ENCODE measurements around the gene RABL2A.
"Not testable (repeated sequence)": the region's sequence is repeated elsewhere in the genome, so short reads cannot be mapped to it uniquely, and the experiment has no call there.

DNA sequence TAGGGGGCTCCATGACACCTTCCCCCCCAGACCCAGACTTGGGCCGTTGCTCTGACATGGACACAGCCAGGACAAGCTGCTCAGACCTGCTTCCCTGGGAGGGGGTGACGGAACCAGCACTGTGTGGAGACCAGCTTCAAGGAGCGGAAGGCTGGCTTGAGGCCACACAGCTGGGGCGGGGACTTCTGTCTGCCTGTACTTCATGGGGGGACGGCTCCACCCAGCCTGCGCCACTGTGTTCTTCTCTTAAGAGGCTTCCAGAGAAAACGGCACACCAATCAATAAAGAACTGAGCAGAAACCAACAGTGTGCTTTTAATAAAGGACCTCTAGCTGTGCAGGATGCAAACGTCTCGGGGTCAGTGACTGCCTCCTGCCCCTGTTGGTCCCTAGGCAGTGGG, 28.3 kb upstream of the RABL2A start:
- not testable (repeated sequence) for TF ChIP-seq JUNB (IDR thresholded peaks at IDR 0.05); NFE2L2 (conservative IDR thresholded peaks at IDR 0.05; ENCODE audit: low read length); CHD2 (IDR thresholded peaks at IDR 0.05; ENCODE audit: low read length, partially characterized antibody)
- TF ChIP-seq, protein P1, sequence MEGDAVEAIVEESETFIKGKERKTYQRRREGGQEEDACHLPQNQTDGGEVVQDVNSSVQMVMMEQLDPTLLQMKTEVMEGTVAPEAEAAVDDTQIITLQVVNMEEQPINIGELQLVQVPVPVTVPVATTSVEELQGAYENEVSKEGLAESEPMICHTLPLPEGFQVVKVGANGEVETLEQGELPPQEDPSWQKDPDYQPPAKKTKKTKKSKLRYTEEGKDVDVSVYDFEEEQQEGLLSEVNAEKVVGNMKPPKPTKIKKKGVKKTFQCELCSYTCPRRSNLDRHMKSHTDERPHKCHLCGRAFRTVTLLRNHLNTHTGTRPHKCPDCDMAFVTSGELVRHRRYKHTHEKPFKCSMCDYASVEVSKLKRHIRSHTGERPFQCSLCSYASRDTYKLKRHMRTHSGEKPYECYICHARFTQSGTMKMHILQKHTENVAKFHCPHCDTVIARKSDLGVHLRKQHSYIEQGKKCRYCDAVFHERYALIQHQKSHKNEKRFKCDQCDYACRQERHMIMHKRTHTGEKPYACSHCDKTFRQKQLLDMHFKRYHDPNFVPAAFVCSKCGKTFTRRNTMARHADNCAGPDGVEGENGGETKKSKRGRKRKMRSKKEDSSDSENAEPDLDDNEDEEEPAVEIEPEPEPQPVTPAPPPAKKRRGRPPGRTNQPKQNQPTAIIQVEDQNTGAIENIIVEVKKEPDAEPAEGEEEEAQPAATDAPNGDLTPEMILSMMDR (IDR thresholded peaks at IDR 0.05): not testable (repeated sequence)
- TF ChIP-seq, protein P2, sequence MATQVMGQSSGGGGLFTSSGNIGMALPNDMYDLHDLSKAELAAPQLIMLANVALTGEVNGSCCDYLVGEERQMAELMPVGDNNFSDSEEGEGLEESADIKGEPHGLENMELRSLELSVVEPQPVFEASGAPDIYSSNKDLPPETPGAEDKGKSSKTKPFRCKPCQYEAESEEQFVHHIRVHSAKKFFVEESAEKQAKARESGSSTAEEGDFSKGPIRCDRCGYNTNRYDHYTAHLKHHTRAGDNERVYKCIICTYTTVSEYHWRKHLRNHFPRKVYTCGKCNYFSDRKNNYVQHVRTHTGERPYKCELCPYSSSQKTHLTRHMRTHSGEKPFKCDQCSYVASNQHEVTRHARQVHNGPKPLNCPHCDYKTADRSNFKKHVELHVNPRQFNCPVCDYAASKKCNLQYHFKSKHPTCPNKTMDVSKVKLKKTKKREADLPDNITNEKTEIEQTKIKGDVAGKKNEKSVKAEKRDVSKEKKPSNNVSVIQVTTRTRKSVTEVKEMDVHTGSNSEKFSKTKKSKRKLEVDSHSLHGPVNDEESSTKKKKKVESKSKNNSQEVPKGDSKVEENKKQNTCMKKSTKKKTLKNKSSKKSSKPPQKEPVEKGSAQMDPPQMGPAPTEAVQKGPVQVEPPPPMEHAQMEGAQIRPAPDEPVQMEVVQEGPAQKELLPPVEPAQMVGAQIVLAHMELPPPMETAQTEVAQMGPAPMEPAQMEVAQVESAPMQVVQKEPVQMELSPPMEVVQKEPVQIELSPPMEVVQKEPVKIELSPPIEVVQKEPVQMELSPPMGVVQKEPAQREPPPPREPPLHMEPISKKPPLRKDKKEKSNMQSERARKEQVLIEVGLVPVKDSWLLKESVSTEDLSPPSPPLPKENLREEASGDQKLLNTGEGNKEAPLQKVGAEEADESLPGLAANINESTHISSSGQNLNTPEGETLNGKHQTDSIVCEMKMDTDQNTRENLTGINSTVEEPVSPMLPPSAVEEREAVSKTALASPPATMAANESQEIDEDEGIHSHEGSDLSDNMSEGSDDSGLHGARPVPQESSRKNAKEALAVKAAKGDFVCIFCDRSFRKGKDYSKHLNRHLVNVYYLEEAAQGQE (IDR thresholded peaks at IDR 0.05): not testable (repeated sequence)

Measured in A549 (cell line).